Vagina (tissue), 2 donors: ENCODE data around the gene KRT222. TPM values are rescaled to one million over a fixed set of nuclear protein-coding genes. Genes with fewer than 3 reads are reported as not detected.

Source experiments
- DNase-seq, 2 donors: peaks; one replicate each; pipeline ENCODE4 v3.0.0-alpha.2; 2017; ENCODE audit errors: extremely low spot score in 2 of 2
- H3K27ac ChIP-seq: fragments of 200-600 bp; sonication (generic); one replicate; pipeline ENCODE4 v1.5.1; 2019
- H3K27me3 ChIP-seq: fragments of 200-600 bp; sonication (generic); one replicate; pipeline ENCODE4 v1.5.1; 2019
- H3K36me3 ChIP-seq, 2 donors: fragments of 200-600 bp; sonication (generic); one replicate each; pipeline ENCODE4 v1.5.1; 2017 to 2019
- H3K4me1 ChIP-seq: fragments of 200-600 bp; sonication (generic); one replicate; pipeline ENCODE4 v1.5.1; 2019
- H3K4me3 ChIP-seq, 2 donors: fragments of 200-600 bp; sonication (generic); 1 replicate in 1 of 2; 2 replicates in 1 of 2; pipeline ENCODE4 v1.5.1; 2016 to 2019
- H3K9me3 ChIP-seq: fragments of 200-600 bp; sonication (generic); one replicate; pipeline ENCODE4 v1.5.1; 2019
- CTCF ChIP-seq, 3 experiments: fragments of 450-650 bp in 2 of 3; fragments of 200-600 bp in 1 of 3; sonication (generic) in 1 of 3; IDR thresholded peaks; one replicate each; pipeline ENCODE4 v1.5.1; 2017 to 2019; ENCODE audit warnings: antibody characterized with exemption in 3 of 3, mild to moderate bottlenecking in 2 of 3, moderate library complexity in 2 of 3
- POLR2A ChIP-seq, 2 donors: fragments of 450-650 bp; IDR thresholded peaks; one replicate each; pipeline ENCODE4 v1.6.1; 2017; ENCODE audit warnings: antibody characterized with exemption in 2 of 2, mild to moderate bottlenecking in 2 of 2, moderate library complexity in 2 of 2
- POLR2AphosphoS5 ChIP-seq, 2 donors: sonication (generic); formaldehyde crosslinking; IDR thresholded peaks; one replicate each; pipeline ENCODE4 v1.9.0; 2017; ENCODE audit warnings: antibody characterized with exemption in 2 of 2, mild to moderate bottlenecking in 2 of 2, low read depth in 1 of 2; ENCODE audit not compliant: insufficient read depth in 1 of 2
- intact Hi-C: fragments of 100-400 bp; cut with DNase I; formaldehyde crosslinking; loops from one replicate; pipeline ENCODE4 v1.15.1; 2023
- total RNA-seq: library from RNA; depleted of rRNA; stranded (reverse); fragments of >200 nt; gene quantifications from one replicate; pipeline ENCODE4 v1.2.3, GENCODE V29; 2016

The KRT222 gene
- total RNA-seq, 1 donor from 2014 or later = not detected

DNA sequence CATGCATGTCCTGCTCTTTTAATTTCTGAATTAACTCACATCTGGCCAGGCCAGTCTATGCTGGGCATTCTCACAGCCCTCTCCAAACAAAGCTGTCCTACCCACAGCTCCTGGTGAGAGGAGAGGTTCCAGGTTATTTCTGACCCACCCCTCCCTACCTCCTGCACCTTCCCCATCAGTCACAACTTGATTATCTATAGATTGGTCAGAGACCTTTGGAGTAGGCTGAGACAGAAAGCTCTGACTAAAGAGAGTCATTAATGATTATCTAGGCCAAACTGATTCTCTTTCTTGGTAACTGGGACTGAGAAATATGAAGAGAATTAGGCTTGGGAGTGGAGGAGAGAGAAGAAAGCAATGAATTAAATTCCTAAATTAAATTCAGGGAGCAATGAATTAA, 1.4 kb upstream of the KRT222 start:
- no peak for DNase-seq
- intact Hi-C loops = no loop called here
- no peak overlapping the region for H3K4me3 ChIP-seq
- no peaks in the 10 kb centered on the region for H3K9me3 ChIP-seq
- TF ChIP-seq POLR2A (IDR thresholded peaks at IDR 0.05) = no peak
- no peak for TF ChIP-seq POLR2AphosphoS5 (IDR thresholded peaks at IDR 0.05; ENCODE audit: insufficient read depth in 1 of 2, low read depth in 1 of 2)
- no peak for TF ChIP-seq CTCF (IDR thresholded peaks at IDR 0.05)
- H3K36me3 ChIP-seq = no peaks in the 10 kb centered on the region
- H3K27ac ChIP-seq = no peak overlapping the region
- H3K27me3 ChIP-seq = no peaks in the 10 kb centered on the region
- no peaks in the 10 kb centered on the region for H3K4me1 ChIP-seq

DNA sequence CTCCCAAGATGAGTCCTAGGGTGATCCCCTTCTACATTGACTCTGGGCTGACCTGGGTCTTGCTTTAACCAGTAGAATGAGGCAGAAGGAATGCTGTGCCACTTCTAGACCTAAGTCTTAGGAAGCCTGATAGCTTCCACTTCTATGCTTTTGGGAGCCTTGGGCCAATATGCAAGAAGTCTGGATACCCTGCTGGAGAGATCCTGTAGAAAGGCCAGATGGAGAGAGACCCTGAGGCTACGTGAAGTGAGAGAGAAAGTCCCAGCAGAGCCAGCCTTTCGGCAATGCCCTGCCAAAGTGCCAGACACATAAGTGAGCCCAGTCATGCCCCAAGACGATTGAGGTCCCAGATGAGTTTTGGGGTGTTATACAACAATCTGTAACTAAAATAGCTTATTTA, 1.7 kb downstream of the KRT222 start:
- DNase-seq = no peak
- no peak for TF ChIP-seq POLR2A (IDR thresholded peaks at IDR 0.05)
- TF ChIP-seq CTCF (IDR thresholded peaks at IDR 0.05) = no peak
- TF ChIP-seq POLR2AphosphoS5 (IDR thresholded peaks at IDR 0.05; ENCODE audit: insufficient read depth in 1 of 2, low read depth in 1 of 2) = no peak
- Histone ChIP-seq H3K36me3 (no peaks in the 10 kb centered on the region), H3K9me3 (no peaks in the 10 kb centered on the region), H3K27ac (no peak overlapping the region), H3K27me3 (no peaks in the 10 kb centered on the region), H3K4me3 (no peak overlapping the region), H3K4me1 (no peaks in the 10 kb centered on the region)
- intact Hi-C loops = no loop called here

DNA sequence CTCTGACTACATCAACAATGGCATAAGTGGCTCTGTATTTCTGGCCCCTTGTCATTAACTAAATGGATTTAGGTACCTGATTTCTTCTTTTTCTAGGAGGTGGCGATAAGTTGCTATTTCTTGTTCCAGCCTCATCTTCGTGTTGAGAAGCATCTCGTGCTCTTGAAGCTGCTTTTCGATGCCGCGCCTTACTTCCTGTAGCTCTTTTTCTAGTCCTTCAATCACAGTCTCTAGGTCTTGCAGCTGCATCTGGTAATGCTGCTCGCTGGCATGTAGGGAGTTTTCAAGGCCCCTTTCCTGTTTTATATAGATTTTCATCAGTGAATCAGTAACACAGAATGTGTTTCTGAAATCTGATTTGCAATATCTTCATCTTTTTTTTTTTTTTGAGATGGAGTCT, 5.1 kb downstream of the KRT222 start:
- no peak for DNase-seq
- Histone ChIP-seq H3K36me3 (no peaks in the 10 kb centered on the region), H3K4me1 (no peaks in the 10 kb centered on the region), H3K9me3 (no peaks in the 10 kb centered on the region), H3K27ac (no peak overlapping the region), H3K27me3 (no peaks in the 10 kb centered on the region), H3K4me3 (no peak overlapping the region)
- intact Hi-C loops = no loop called here
- TF ChIP-seq CTCF (IDR thresholded peaks at IDR 0.05) = no peak
- TF ChIP-seq POLR2AphosphoS5 (IDR thresholded peaks at IDR 0.05; ENCODE audit: insufficient read depth in 1 of 2, low read depth in 1 of 2) = no peak
- TF ChIP-seq POLR2A (IDR thresholded peaks at IDR 0.05) = no peak

DNA sequence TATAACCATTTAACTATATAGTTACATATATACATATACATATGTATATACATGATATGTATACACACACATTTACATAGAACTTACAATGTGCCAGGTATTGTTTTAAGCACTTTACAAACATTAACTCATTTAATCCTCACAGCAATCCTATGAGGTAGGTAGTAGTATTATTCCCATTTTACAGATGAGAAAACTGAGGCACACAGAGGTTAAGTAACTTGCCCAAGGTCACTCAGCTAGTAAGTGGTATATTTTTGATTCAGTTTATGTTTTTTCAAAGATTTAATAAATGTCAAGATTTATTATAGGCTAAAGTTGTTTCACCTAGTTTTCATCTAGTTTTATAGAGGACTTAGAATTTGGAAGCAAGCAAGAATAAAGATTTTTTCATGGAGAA, 6.6 kb downstream of the KRT222 start:
- H3K4me3 ChIP-seq = no peak overlapping the region
- H3K27ac ChIP-seq = no peak overlapping the region
- TF ChIP-seq CTCF (IDR thresholded peaks at IDR 0.05) = no peak
- no peak for TF ChIP-seq POLR2A (IDR thresholded peaks at IDR 0.05)
- TF ChIP-seq POLR2AphosphoS5 (IDR thresholded peaks at IDR 0.05; ENCODE audit: insufficient read depth in 1 of 2, low read depth in 1 of 2) = no peak
- H3K4me1 ChIP-seq = no peaks in the 10 kb centered on the region
- no peaks in the 10 kb centered on the region for H3K27me3 ChIP-seq
- H3K36me3 ChIP-seq = no peaks in the 10 kb centered on the region
- intact Hi-C loops = no loop called here
- DNase-seq = no peak
- H3K9me3 ChIP-seq = no peaks in the 10 kb centered on the region

GRCh38 chr17:40651939-40652338, 13.0 kb downstream of the KRT222 start:
- no peaks in the 10 kb centered on the region for H3K9me3 ChIP-seq
- intact Hi-C loops = no loop called here
- H3K36me3 ChIP-seq = no peaks in the 10 kb centered on the region
- TF ChIP-seq CTCF (IDR thresholded peaks at IDR 0.05) (no peak), POLR2A (IDR thresholded peaks at IDR 0.05) (no peak), POLR2AphosphoS5 (IDR thresholded peaks at IDR 0.05; ENCODE audit: insufficient read depth in 1 of 2, low read depth in 1 of 2) (no peak)
- no peaks in the 10 kb centered on the region for H3K27me3 ChIP-seq
- H3K4me1 ChIP-seq = peaks cover 15% of the 10 kb centered on the region
- no peak overlapping the region for H3K27ac ChIP-seq
- DNase-seq = no peak
- H3K4me3 ChIP-seq = no peak overlapping the region
